Measurements from ENCODE around the gene SLC34A3.

- TF ChIP-seq, protein P1, sequence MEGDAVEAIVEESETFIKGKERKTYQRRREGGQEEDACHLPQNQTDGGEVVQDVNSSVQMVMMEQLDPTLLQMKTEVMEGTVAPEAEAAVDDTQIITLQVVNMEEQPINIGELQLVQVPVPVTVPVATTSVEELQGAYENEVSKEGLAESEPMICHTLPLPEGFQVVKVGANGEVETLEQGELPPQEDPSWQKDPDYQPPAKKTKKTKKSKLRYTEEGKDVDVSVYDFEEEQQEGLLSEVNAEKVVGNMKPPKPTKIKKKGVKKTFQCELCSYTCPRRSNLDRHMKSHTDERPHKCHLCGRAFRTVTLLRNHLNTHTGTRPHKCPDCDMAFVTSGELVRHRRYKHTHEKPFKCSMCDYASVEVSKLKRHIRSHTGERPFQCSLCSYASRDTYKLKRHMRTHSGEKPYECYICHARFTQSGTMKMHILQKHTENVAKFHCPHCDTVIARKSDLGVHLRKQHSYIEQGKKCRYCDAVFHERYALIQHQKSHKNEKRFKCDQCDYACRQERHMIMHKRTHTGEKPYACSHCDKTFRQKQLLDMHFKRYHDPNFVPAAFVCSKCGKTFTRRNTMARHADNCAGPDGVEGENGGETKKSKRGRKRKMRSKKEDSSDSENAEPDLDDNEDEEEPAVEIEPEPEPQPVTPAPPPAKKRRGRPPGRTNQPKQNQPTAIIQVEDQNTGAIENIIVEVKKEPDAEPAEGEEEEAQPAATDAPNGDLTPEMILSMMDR (IDR thresholded peaks at IDR 0.05; ENCODE audit: low read depth, low read length) = no peak
- TF ChIP-seq EZH2phosphoT487 (IDR thresholded peaks at IDR 0.05; ENCODE audit: low read depth) = no peak
Measured at GRCh38 chr9:137236936-137237421, 6.3 kb downstream of the SLC34A3 start.

All from OCI-LY3 (cell line).